Kidney (tissue), 14 donors: ENCODE measurements around the gene GRK6. TPM values are rescaled to one million over a fixed set of nuclear protein-coding genes. Genes with fewer than 3 reads are reported as not detected.

Experiments used
- DNase-seq, 5 donors: peaks; one replicate each; pipeline ENCODE4 v3.0.0-alpha.2; 2013 to 2020
- FAIRE-seq: peaks from 2 replicates; lab custom pipeline; 2012; peaks lifted over from hg19 to GRCh38; lab: Jason Lieb, UNC
- H3K27ac ChIP-seq, 2 donors: one replicate each; pipeline ENCODE4 v1.7.0; 2013; ENCODE audit warnings: low read depth in 2 of 2, low read length in 2 of 2, inconsistent platforms in 1 of 2
- H3K27me3 ChIP-seq: one replicate; pipeline ENCODE4 v1.7.1; 2013; ENCODE audit warnings: low read length, inconsistent platforms; ENCODE audit not compliant: control insufficient read depth, insufficient read depth
- H3K36me3 ChIP-seq, 3 donors: one replicate each; pipeline versions ENCODE4 v1.7.0 to v1.7.1; 2013; ENCODE audit warnings: low read length in 3 of 3, control low read depth in 1 of 3, inconsistent platforms in 1 of 3; ENCODE audit not compliant: insufficient read depth in 3 of 3, control insufficient read depth in 2 of 3
- H3K4me1 ChIP-seq, 3 donors: one replicate each; pipeline versions ENCODE4 v1.7.0 to v1.7.1; 2013; ENCODE audit warnings: low read length in 3 of 3, inconsistent platforms in 1 of 3, low read depth in 1 of 3; ENCODE audit not compliant: control insufficient read depth in 2 of 3, insufficient read depth in 2 of 3
- H3K4me3 ChIP-seq, 3 donors: one replicate each; pipeline versions ENCODE4 v1.7.0 to v1.8.1; 2013; ENCODE audit warnings: low read length in 3 of 3, control low read depth in 1 of 3, inconsistent platforms in 1 of 3
- H3K9ac ChIP-seq, 3 donors: one replicate each; pipeline versions ENCODE4 v1.7.0 to v1.7.1; 2013; ENCODE audit warnings: low read length in 3 of 3, control low read depth in 1 of 3, inconsistent platforms in 1 of 3
- H3K9me3 ChIP-seq, 3 donors: one replicate each; pipeline versions ENCODE4 v1.7.0 to v1.7.1; 2013; ENCODE audit warnings: low read length in 3 of 3, control low read depth in 1 of 3, inconsistent platforms in 1 of 3; ENCODE audit not compliant: control insufficient read depth in 2 of 3, insufficient read depth in 1 of 3
- CTCF ChIP-seq: IDR thresholded peaks from 3 replicates; pipeline ENCODE4 v1.5.1; 2012; ENCODE audit warnings: mild to moderate bottlenecking, moderate library complexity, borderline replicate concordance; ENCODE audit not compliant: insufficient read depth; ENCODE audit errors: extremely low read depth
- intact Hi-C: fragments of 100-400 bp; cut with DNase I; formaldehyde crosslinking; loops from one replicate; pipeline ENCODE4 v1.11.1; 2022
- polyA plus RNA-seq: library from polyadenylated mRNA; stranded (reverse); fragments of 350-450 nt; fragmentation: Illumina TruSeq; extraction: RNeasy Lipid Tissue Mini Kit (QIAGEN cat#74804); gene quantifications from one replicate; pipeline ENCODE4 v1.2.3, GENCODE V29; 2014; ENCODE audit warnings: low read depth, low replicate concordance; ENCODE audit not compliant: insufficient read depth
- total RNA-seq: library from RNA; stranded (reverse); fragmentation: NEBNext Ultra II Directional; extraction: Animal tissue kit (Norgen Biotek cat#: 25700); gene quantifications from one replicate; pipeline ENCODE4 v1.2.1, GENCODE V29; 2021
- donor health status: control.
- donor health status: control.
- donor health status: control.
- donor health status: control.
- donor health status: control.
- donor health status: DM: yes; HTN: yes; CAD: no.
- donor health status: Normal renal cell carcinoma (clear cell type).

GRK6 gene
- total and polyA plus RNA-seq, 2 donors from 2014 or later, result 9.6 to 37.8 TPM

- FAIRE-seq, result no peak
- peak in 1 of 5 donors; percentile 78 for DNase-seq
- peaks cover 0 to 9% (median 0%) of the 10 kb centered on the region in 3 donors for H3K4me1 ChIP-seq
- no peaks in the 10 kb centered on the region for H3K36me3 ChIP-seq
- H3K9me3 ChIP-seq, result no peaks in the 10 kb centered on the region
- H3K27ac ChIP-seq, result no peak overlapping the region
- intact Hi-C loops, result no loop called here
- H3K27me3 ChIP-seq, result no peaks in the 10 kb centered on the region
- no peak overlapping the region for H3K4me3 ChIP-seq
- TF ChIP-seq CTCF, result no peak
- H3K9ac ChIP-seq, result no peak overlapping the region
Observed at GRCh38 chr5:177476531-177477233, 50.2 kb downstream of the GRK6 start.

GRCh38 chr5:177477701-177478477 is 51.4 kb downstream of the GRK6 start:
- intact Hi-C loops, result no loop called here
- H3K27ac ChIP-seq, result no peak overlapping the region
- no peaks in the 10 kb centered on the region for H3K4me1 ChIP-seq
- no peak overlapping the region for H3K9ac ChIP-seq
- no peak for TF ChIP-seq CTCF
- no peaks in the 10 kb centered on the region for H3K9me3 ChIP-seq
- DNase-seq, result no peak
- H3K27me3 ChIP-seq, result no peaks in the 10 kb centered on the region
- no peak for FAIRE-seq
- H3K4me3 ChIP-seq, result no peak overlapping the region
- H3K36me3 ChIP-seq, result no peaks in the 10 kb centered on the region

- no peak overlapping the region for H3K27ac ChIP-seq
- H3K27me3 ChIP-seq, result no peaks in the 10 kb centered on the region
- FAIRE-seq (no peak), DNase-seq (peak in 2 of 5 donors; percentile 16 to 92)
- intact Hi-C loops, result no loop called here
- no peaks in the 10 kb centered on the region for H3K4me1 ChIP-seq
- H3K4me3 ChIP-seq, result no peak overlapping the region
- H3K36me3 ChIP-seq, result no peaks in the 10 kb centered on the region
- H3K9ac ChIP-seq, result no peak overlapping the region
- no peaks in the 10 kb centered on the region for H3K9me3 ChIP-seq
- no peak for TF ChIP-seq CTCF
Observed at GRCh38 chr5:177478711-177479646, 52.5 kb downstream of the GRK6 start.
